ENCODE measurements around the gene ARSJ.

Gene ARSJ

DNA sequence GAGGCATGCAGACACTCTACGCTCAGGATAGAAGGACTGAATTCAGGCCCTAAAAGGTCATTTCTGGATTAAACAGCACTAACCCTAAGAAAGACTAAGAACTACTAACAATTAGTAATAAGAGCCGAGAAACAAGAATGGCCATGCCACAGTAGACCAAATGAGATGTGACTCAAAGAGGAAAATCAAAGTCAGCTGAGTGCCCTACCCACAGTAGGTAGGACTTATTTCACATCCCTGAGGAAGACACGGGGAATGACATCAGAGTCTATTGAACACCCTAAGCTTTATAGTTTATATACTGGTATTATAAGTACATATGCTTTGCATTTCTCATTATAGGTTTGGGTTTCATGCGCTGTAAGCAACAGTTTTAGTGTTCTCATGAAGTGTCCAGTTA is 2.7 kb upstream of the ARSJ start:
- DNase-seq, result no peak

GRCh38 chr4:113981591-113981990 is 2.1 kb upstream of the ARSJ start:
- no peak for DNase-seq

GRCh38 chr4:113979905-113980615 is 613 bp upstream of the ARSJ start:
- DNase-seq, result no peak

GRCh38 chr4:113978561-113979147 is 793 bp downstream of the ARSJ start:
- DNase-seq, result no peak

DNA sequence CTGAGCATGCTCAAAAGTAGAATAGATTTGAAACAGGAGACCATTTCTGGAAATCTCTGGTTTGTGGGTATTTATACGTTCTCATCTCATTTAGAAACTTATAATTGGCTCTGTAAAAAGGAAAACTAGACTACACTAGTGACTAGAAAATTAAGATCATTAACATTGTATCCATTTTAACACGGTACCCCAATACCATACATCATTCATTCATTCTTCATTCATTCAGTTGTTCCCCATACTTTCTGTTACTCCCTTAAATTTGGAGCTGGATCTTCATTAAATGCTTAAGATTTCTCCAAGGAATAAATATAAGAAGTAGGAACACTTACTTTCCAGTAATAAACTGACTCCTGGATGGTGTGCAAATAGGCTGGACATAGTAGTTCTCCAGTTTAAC is 1.3 kb downstream of the ARSJ start:
- DNase-seq, result no peak

GRCh38 chr4:113977526-113977855 is 2.0 kb downstream of the ARSJ start:
- no peak for DNase-seq

DNA sequence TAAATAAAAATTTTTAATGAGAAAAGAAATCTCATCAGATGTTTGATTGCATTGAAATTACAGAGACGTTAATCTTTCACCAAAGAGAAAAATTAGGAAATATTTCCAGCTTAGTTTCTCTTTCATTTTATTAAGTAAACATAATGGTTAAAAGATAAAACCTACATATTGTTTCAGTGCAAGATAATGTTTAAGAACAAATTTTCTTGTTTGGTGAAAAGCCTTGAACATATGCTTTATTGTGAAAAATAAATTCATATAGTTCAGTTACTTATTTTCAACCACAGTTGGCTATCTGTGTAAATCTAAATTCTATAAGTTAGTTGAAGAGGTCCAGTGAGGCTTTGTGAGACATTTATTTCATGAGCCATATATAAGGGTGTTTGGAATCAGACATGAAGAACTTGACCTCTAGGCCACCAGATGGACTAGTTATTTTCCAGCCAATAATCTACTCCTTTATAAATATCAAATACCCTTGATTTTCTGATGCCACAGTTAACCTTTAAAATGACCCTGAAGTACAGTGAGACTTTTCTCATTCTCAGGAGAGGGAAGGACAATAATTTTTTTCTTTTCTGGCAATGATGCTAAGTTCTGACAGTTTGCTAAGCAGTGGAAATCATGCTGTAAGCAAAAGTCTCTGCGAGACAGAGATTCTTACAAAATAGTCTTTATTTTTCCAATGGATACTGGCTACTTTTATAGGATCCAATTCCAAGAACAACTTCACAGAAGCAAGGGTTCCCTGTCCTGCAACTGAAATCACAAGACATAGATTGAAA is 2.5 kb downstream of the ARSJ start:
- DNase-seq, result no peak

DNA sequence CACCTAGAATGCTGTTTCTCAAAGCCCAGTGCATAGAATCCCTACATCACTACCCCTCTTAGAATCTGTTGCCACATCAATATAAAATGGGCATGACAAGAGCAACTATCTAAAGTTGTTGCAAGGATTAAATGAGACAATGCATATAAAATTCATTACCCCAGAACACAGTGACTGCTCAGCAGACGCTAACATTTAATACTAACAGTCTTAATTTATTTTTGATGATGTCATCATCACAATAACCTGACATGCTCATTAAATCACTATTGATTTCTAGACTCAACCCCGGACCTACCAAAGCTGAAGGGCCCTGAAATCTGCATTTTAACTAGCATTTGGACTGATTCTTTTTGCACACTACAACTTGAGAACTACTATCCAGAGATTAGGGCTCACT is 3.9 kb downstream of the ARSJ start:
- DNase-seq, result no peak

- DNase-seq, result no peak
Measured at GRCh38 chr4:113974467-113974866, 5.0 kb downstream of the ARSJ start.

- no peak for DNase-seq
Measured at GRCh38 chr4:113973345-113973744, 6.1 kb downstream of the ARSJ start.

DNA sequence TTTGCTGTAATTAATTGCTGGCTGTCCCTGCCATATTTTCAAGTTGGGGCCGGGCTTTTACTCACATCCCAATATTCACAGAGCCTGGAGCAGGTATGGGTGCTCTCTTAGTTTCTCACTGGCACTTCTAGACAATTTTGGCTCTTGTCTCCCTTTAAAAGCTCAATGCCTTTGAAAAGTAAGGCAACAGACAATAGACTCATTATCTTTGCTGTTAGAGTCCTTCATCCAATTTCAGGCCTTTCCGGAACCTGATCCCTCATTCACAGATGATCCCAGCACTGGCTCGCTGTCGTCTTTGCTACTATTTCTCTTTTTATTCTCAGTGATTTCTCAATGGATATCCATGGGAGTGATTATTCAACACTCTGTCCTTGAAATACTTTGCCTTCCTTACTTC is 6.7 kb downstream of the ARSJ start:
- DNase-seq, result no peak

DNA sequence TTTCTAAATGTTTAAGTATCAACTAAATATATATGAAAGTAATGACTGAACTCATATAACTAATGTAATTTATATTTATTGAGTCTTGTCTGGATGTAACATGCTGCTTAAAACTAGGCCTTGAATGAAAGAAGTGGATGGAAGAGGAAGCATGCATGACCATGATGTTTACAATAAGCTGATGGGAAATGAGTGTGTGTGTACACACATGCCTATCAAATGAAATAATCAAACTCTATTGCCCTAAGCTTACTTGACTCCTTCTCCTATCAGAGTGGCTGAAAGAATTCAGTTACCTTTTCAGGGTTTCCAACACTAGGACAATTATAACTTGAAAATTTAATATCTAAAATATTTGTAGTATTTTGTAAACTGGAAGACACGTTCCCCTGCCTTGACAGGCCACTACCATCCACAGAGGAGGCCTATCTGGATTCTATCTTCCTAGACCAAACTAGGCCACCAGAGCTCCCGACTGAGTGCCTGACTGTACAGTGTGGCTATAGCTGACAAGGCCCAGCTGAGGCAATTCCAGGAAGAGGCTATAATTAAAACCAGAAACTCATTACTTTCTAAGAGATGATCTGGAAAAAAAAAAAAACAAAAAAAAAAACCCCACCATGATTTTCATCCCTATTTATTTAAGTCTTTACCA is 7.6 kb downstream of the ARSJ start:
- peak; percentile 32 for DNase-seq

DNA sequence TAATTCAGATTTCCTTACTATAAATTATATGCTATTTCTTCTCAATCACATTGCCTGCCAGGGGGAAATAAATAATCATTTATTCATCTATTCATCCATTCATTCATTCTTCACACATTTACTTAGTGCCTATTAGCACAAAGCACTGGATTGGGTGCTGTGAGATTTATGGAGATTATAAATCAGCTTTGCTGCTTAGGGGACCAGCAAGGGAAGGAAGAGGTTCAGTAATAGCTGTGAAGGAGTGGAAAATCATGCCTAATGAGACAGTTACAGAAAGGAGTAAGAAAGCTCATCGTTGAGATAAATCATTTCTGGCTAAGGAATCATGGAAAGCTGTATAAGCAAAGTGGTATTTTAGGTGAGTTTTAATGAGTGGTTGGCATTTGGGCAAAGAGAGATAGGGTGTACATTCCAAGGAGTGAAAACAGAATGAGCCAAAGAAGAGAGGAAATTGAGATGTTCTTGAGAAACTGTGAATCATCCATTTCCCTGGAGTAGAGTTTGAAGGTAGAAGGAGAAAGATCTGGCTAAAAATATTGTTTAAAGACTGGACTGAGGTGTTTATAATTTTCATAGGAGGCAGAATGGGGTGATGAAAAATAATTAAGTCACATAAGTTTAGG is 9.6 kb downstream of the ARSJ start:
- DNase-seq, result no peak

DNA sequence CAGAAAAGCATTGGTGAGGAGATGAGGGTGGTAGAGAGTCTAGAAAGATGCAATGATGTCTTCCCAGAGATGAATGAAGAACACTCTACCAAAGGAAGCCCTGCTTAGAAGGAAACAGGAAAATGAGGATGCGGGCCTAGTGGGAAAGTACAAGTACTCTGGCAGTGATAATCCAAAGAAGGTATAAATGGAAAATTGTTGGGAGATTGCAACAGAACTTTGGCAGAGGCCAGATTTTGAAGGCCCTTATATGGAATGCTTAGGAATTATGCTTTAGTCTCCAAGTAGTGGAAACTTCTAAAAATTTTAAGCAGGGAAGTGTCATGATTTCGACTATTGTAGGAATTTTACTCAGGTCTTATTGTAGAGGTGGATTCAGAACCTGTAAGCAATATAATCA is 11.0 kb downstream of the ARSJ start:
- no peak for DNase-seq

DNA sequence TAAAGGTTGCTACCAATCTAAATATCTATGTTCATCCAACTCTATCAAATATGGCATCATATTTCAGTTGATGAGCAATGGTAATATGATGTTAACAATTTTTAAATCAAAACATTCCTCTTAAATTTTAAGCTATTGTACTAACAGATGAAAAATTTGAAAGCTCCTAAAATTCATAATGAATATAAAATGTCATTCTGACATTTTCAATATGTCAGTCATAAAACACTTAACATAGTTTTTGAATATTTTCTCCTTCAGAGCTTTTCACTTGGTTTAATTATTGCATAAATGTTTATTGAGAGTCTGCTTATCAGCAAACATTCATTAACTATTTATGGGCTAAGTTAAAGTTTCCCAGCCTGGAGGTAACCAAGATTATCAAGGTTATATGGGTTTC is 11.8 kb downstream of the ARSJ start:
- DNase-seq, result no peak

DNA sequence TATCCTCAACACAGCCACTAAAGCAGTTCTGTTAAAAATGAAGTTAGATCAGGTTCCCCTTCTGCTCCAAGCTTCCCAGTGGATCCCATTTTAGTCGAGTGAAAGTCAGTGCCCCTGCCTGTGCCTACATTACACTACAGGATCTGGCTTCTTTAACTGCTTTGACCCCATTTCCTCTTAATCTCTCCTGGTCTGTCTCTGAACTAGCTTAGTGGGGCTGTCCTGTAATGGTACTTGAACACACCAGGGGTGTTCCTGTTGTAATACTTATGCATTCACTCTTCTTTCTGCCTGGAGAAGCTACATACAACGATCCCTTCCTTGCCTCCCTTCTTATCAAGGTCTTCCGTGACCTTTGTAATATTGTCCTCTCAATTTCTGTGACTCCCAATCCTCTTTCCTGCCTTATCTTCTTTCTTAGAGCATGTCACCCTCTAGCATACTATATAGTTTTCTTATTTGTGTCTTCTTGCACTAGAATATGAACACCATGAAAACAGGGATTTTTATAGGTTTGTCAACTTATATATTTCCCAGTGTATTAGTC is 16.7 kb downstream of the ARSJ start:
- DNase-seq, result no peak

GRCh38 chr4:113962016-113962347 is 17.5 kb downstream of the ARSJ start:
- DNase-seq, result no peak

DNA sequence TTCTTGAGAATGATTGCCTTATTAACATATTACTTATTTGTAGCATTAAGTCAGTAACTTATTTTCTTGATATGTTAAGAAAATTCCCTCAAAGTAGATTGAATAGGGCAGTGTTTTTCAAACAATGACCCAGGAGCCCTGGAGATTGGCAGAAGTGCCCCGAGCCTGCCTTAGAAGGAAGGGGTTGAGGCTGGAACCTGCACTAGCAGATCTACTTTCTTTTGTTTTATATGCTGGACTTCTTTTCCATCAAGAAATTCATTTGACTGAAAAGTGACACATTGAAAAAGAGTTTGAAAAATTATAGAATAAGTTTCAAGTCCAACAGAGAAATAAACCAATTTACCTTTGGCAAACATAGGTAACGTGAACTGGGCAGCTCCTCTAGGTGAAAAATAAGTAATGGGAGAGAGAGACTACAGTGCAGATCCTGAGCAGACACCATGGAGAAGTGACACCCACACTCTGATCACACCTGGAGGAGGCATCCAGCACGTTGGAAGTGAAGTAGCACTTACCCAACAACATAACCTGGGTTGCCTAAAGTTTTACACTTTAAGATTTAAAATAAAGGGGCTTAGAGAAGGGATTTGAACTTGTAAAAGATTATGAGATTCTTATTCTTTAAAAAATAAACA is 18.6 kb downstream of the ARSJ start:
- DNase-seq, result no peak

GRCh38 chr4:113959539-113959937 is 19.9 kb downstream of the ARSJ start:
- no peak for DNase-seq

GRCh38 chr4:113958766-113959538 is 20.5 kb downstream of the ARSJ start:
- peak; percentile 62 for DNase-seq

GRCh38 chr4:113957956-113958355 is 21.5 kb downstream of the ARSJ start:
- no peak for DNase-seq

DNA sequence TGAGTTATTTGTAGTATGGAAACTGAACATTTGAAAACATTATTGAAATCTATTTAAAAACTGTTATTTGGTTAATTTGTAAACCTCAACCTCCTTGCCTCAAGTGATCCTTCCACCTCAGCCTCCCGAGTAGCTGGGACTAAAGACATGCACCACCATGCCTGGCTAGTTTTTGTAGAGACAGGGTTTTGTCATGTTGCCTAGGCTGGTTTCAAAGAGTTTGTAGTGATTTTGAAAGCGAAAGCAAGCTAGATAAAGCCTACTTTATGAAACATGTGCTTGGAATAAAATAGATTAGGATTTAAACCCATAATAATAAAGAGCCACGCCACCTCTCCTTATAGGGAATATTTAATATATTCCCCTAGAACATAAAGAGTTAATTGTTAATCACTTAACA is 23.5 kb downstream of the ARSJ start:
- DNase-seq, result no peak
